GM12892 (cell line): ENCODE measurements around the gene P2RY6.

Experiments
- POLR2A ChIP-seq: IDR thresholded peaks from 2 replicates; pipeline ENCODE4 v1.6.1; 2011; ENCODE audit warnings: low read depth, low read length, control low read depth
- POLR2AphosphoS5 ChIP-seq: IDR thresholded peaks from 2 replicates; pipeline ENCODE4 v1.6.1; 2011; ENCODE audit warnings: low read depth, low read length, control low read depth
- TAF1 ChIP-seq: IDR thresholded peaks from 2 replicates; pipeline ENCODE4 v1.6.1; 2011; ENCODE audit warnings: low read depth, mild to moderate bottlenecking, control low read depth, low read length, borderline replicate concordance

- no peak for TF ChIP-seq POLR2A
- TF ChIP-seq TAF1, result no peak
- TF ChIP-seq POLR2AphosphoS5, result no peak
Measured at GRCh38 chr11:73297231-73297590, 25.1 kb downstream of the P2RY6 start.
